PFSK-1 (cell line): Measurements from ENCODE around the gene NPAS2.

Experiments
- POLR2AphosphoS5 ChIP-seq: IDR thresholded peaks from 2 replicates; pipeline ENCODE4 v1.6.1; 2012; ENCODE audit warnings: low read depth, mild to moderate bottlenecking, control low read depth, low read length, moderate library complexity
- REST ChIP-seq, 2 experiments: IDR thresholded peaks; 2 replicates each; pipeline versions ENCODE4 v1.6.1 to v1.8.0; 2011 to 2012; ENCODE audit warnings: low read depth in 2 of 2, low read length in 2 of 2, control low read depth in 1 of 2, inconsistent platforms in 1 of 2, mild to moderate bottlenecking in 1 of 2, moderate library complexity in 1 of 2; ENCODE audit not compliant: insufficient read depth in 1 of 2
- TAF1 ChIP-seq: IDR thresholded peaks from 2 replicates; pipeline ENCODE4 v1.6.1; 2012; ENCODE audit warnings: low read length, control low read depth, borderline replicate concordance; ENCODE audit not compliant: insufficient read depth

DNA sequence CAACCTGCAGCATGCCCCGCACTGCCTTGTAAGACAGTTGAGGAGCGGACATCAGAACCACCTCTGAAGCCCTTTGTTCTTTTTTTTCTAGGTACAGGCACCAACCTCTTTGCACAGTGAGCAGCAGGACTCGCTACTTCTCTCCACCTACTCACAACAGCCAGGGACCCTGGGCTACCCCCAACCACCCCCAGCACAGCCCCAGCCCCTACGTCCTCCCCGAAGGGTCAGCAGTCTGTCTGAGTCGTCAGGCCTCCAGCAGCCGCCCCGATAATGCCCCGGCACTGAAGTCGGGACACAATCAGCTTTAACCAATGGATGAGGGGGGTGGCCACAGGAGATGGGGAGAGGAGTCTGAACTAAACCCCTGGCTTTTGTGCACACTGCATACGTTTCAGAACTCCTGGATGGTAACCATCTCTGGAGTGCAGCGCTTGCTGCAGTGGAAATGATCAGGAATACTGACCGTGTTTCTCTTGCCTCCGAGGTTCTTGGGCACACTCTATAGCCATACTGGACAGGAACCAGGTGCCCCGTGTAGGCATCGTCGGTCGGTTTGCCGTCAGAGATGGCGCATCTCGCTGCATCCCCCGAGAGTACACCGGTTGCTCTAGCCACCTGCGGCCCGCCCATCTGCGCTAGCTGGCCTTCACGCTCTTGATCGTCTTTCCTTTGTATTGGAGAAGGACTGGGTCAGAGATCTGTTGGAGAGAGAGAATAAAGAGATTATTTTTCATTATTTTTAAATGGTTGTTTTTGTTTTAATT is 175.6 kb downstream of the NPAS2 start:
- no peak for TF ChIP-seq TAF1
- no peak for TF ChIP-seq POLR2AphosphoS5
- TF ChIP-seq REST (IDR thresholded peaks at IDR 0.05; ENCODE audit: insufficient read depth in 1 of 2, low read depth in 2 of 2, low read length in 2 of 2) = no peak
